Upper lobe of right lung (tissue), 1 donor: ENCODE results near the gene SETD2. TPM values are rescaled to one million over a fixed set of nuclear protein-coding genes. Genes with fewer than 3 reads are reported as not detected.

Experiments used
- ATAC-seq: fragments of 200-7000 bp; cut with Tn5 transposase; one replicate; pipeline ENCODE4 v1.9.1; 2020; ENCODE audit warnings: mild to moderate bottlenecking, moderate library complexity
- DNase-seq: peaks from one replicate; pipeline ENCODE4 v3.0.0-alpha.2; 2020
- H3K27ac ChIP-seq: fragments of 200-600 bp; one replicate; pipeline ENCODE4 v1.8.0; 2022
- H3K27me3 ChIP-seq: fragments of 200-600 bp; one replicate; pipeline ENCODE4 v1.8.0; 2022; ENCODE audit warnings: mild to moderate bottlenecking
- H3K36me3 ChIP-seq: fragments of 200-600 bp; one replicate; pipeline ENCODE4 v1.8.0; 2022
- H3K4me1 ChIP-seq: fragments of 200-600 bp; one replicate; pipeline ENCODE4 v1.8.0; 2022
- H3K4me3 ChIP-seq: fragments of 200-600 bp; one replicate; pipeline ENCODE4 v1.8.0; 2022; ENCODE audit warnings: mild to moderate bottlenecking
- H3K9me3 ChIP-seq: fragments of 200-600 bp; one replicate; pipeline ENCODE4 v1.8.0; 2022
- intact Hi-C: fragments of 100-400 bp; cut with DNase I; formaldehyde crosslinking; loops from one replicate; pipeline ENCODE4 v1.11.0; 2022
- total RNA-seq: library from RNA; stranded (reverse); fragmentation: NEBNext Ultra II Directional; extraction: Animal tissue kit (Norgen Biotek cat#: 25700); gene quantifications from one replicate; pipeline ENCODE4 v1.2.1, GENCODE V29; 2021
- TF ChIP-seq, protein P1 (sequence below): fragments of 200-600 bp; IDR thresholded peaks from one replicate; pipeline ENCODE4 v1.8.0; 2022; ENCODE audit warnings: antibody characterized with exemption
- donor health status: DM: no; HTN: yes; CAD: no; lungs with severe emphysema.

The SETD2 gene
- total RNA-seq, 1 donor from 2014 or later: 45.9 TPM

DNA sequence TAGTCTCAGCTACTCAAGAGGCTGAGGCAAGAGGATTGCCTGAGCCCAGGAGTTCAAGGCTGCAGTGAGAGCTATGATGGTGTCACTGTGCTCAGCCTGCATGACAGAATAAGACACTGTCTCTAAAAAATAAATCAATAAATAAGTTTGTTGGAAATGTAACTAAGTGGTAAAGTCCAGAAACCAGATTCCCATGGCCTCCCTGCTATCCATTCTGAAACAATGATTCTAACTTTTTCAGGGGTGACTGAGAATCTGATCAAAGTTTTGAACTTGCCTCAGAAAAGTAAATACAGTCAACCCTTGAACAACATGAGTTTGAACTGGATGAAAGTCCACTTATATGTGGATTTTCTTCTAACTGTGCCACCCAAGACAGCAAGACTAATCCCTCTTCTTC lies 98.2 kb downstream of the SETD2 start:
- Histone ChIP-seq H3K9me3 (no peaks in the 10 kb centered on the region), H3K4me3 (no peak overlapping the region), H3K36me3 (peaks cover 46% of the 10 kb centered on the region), H3K27me3 (no peaks in the 10 kb centered on the region), H3K27ac (no peak overlapping the region), H3K4me1 (no peaks in the 10 kb centered on the region)
- intact Hi-C loops: no loop called here
- TF ChIP-seq, protein P1, sequence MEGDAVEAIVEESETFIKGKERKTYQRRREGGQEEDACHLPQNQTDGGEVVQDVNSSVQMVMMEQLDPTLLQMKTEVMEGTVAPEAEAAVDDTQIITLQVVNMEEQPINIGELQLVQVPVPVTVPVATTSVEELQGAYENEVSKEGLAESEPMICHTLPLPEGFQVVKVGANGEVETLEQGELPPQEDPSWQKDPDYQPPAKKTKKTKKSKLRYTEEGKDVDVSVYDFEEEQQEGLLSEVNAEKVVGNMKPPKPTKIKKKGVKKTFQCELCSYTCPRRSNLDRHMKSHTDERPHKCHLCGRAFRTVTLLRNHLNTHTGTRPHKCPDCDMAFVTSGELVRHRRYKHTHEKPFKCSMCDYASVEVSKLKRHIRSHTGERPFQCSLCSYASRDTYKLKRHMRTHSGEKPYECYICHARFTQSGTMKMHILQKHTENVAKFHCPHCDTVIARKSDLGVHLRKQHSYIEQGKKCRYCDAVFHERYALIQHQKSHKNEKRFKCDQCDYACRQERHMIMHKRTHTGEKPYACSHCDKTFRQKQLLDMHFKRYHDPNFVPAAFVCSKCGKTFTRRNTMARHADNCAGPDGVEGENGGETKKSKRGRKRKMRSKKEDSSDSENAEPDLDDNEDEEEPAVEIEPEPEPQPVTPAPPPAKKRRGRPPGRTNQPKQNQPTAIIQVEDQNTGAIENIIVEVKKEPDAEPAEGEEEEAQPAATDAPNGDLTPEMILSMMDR: no peak
- ATAC-seq (no peak), DNase-seq (no peak)

DNA sequence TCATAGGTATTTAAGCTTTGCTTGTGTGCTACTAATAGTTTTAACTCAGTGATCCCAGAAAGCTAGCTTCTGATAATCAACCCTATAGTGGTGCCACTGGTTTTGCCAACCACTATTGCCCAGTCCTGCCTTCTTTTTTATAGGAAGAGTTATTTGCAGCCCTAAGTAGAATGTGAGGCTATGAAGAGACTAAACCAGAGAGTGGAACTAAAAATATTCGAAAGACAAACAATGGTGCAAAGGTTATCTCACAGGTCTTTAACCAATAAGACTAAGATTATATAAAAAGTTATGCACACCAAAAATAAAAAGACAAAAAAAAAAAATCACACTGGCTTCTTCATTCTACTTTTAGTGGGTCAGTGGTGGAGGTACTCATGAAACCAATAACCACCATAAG lies 98.9 kb downstream of the SETD2 start:
- Histone ChIP-seq H3K4me3 (no peak overlapping the region), H3K36me3 (peaks cover 51% of the 10 kb centered on the region), H3K9me3 (no peaks in the 10 kb centered on the region), H3K27ac (no peak overlapping the region), H3K4me1 (no peaks in the 10 kb centered on the region), H3K27me3 (no peaks in the 10 kb centered on the region)
- ATAC-seq: no peak
- TF ChIP-seq, protein P1: no peak
- intact Hi-C loops: no loop called here
- DNase-seq: no peak

DNA sequence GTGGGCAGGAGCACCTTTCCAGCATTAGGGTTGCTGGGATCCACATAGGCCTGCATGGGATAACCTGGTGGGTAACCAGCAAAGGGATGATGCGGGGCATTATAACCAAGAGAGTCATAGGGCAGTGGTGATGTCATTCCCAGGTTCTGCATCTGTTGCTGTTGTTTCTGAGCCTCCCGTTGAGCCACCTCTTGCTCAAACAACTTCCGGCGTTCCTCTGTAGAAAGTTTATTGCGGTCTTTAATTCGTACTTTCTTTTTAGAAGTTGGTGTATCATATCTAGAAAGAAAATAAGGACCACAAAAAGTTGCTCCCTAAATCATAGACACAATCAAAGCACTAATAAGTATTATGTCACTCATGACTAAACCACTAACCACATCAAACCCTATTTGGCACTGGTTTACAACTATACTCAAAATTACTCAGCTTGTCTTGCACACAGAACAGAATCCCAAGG lies 106.7 kb downstream of the SETD2 start:
- Histone ChIP-seq H3K27me3 (no peaks in the 10 kb centered on the region), H3K4me1 (no peaks in the 10 kb centered on the region), H3K9me3 (no peaks in the 10 kb centered on the region), H3K4me3 (no peak overlapping the region), H3K27ac (no peak overlapping the region), H3K36me3 (peaks cover 55% of the 10 kb centered on the region)
- TF ChIP-seq, protein P1: no peak
- DNase-seq (no peak), ATAC-seq (peak; percentile 20)
- intact Hi-C loops: no loop called here

DNA sequence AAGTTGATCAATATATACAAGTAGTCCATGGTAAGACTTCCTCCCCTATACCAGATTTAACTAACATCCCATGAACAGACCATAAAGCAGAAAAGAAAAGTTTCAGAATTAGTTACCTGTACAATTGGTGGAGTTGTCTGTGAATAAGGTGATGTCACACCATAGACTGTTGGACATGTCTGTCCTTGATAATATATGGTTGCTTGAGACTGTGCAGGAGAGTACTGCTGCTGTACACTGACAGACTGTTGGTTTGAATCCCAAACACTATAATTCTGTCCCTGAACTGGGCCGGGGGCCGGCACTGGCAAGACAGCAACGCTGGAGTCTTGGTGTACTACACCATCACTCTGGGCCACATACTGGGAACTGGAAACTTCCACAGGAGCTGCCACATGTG lies 107.2 kb downstream of the SETD2 start:
- H3K9me3 ChIP-seq: no peaks in the 10 kb centered on the region
- DNase-seq (no peak), ATAC-seq (peak; percentile 12)
- H3K4me1 ChIP-seq: no peaks in the 10 kb centered on the region
- intact Hi-C loops: no loop called here
- H3K27ac ChIP-seq: no peak overlapping the region
- no peaks in the 10 kb centered on the region for H3K27me3 ChIP-seq
- no peak overlapping the region for H3K4me3 ChIP-seq
- peaks cover 55% of the 10 kb centered on the region for H3K36me3 ChIP-seq
- TF ChIP-seq, protein P1: no peak

DNA sequence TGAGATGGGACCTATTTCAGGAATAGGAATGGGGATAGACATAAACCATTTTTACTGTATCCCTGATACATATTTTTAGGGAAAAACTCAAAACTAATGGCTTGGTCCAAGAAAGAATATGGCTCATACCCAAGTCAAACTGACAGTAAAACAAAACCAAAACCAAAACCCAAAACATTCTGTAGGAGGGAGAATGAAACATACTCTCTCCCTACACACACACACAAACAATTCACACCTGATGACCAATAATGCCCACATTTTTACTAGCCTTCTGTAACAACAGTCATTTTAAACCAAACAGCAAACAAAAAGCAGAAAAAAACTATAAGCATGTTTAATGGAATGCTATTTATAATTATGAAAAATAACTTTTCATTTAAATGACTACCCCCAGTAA lies 109.5 kb downstream of the SETD2 start:
- TF ChIP-seq, protein P1: no peak

DNA sequence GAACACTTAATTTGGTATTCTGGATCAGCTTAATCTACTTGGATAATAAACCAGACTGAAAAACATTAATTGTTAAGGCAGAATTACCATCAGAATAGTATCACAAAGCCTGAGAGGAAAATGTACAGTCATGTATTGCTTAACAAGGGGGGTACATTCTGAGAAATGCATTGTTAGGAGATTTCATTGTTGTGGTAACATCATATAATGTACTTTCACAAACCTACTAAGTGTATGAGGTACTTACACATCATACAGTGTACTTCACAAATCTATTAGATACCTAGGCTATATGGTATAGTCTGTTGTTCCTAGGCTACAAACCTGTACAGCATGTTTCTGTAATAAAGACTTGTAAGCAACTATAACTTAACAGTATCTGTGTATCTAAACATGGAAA lies 116.2 kb downstream of the SETD2 start:
- DNase-seq (no peak), ATAC-seq (no peak)
- TF ChIP-seq, protein P1: no peak

More for the DNA sequence above, 109.5 kb downstream of the SETD2 start:
- intact Hi-C loops: no loop called here
- Histone ChIP-seq H3K9me3 (no peaks in the 10 kb centered on the region), H3K27ac (no peak overlapping the region), H3K27me3 (no peaks in the 10 kb centered on the region), H3K4me3 (no peak overlapping the region), H3K4me1 (no peaks in the 10 kb centered on the region), H3K36me3 (peaks cover 41% of the 10 kb centered on the region)
- ATAC-seq: no peak
- DNase-seq: no peak

More for the DNA sequence above, 116.2 kb downstream of the SETD2 start:
- Histone ChIP-seq H3K9me3 (no peaks in the 10 kb centered on the region), H3K4me1 (no peaks in the 10 kb centered on the region), H3K27ac (no peak overlapping the region), H3K27me3 (no peaks in the 10 kb centered on the region), H3K36me3 (peaks cover 43% of the 10 kb centered on the region), H3K4me3 (no peak overlapping the region)
- intact Hi-C loops: no loop called here
